Measurements from ENCODE around the gene DHX16. TPM values are rescaled to one million over a fixed set of nuclear protein-coding genes. Genes with fewer than 3 reads are reported as not detected.
"Not testable (repeated sequence)": the region's sequence is repeated elsewhere in the genome, so short reads cannot be mapped to it uniquely, and the experiment has no call there.

Gene DHX16
- total and polyA plus RNA-seq, 4 experiments from 2014 or later, result 22.0 to 54.6 (median 41.8) TPM

GRCh38 chr6:30719356-30719755, 46.5 kb upstream of the DHX16 start:
- H3K36me3 ChIP-seq (ENCODE audit: insufficient read depth, low read length), result peaks cover 17% of the 10 kb centered on the region
- H3K9me3 ChIP-seq (ENCODE audit: control insufficient read depth in 1 of 2, low read length in 2 of 2), result no peaks in the 10 kb centered on the region
- Mint-ChIP-seq H3K36me3 (peaks cover 28 to 61% of the 10 kb centered on the region in 2 donors), H3K4me1 (peaks cover 35 to 76% (median 55%) of the 10 kb centered on the region in 4 donors), H3K27ac (peak overlapping the region; percentile 95 to 99 (median 98)), H3K9me3 (peaks cover 0 to 6% (median 0%) of the 10 kb centered on the region in 8 donors), H3K4me3 (peak overlapping the region; percentile 90 to 99 (median 98)), H3K27me3 (no peaks in the 10 kb centered on the region)
- DNase-seq, result no peak
- no peaks in the 10 kb centered on the region for H3K27me3 ChIP-seq (ENCODE audit: insufficient read depth, low read length)
- intact Hi-C loops (cut with micrococcal nuclease), result no loop called here
- H3K4me3 ChIP-seq (ENCODE audit: low read length in 2 of 2), result peak overlapping the region; percentile 63 to 77
- peaks cover 60% of the 10 kb centered on the region for H3K4me1 ChIP-seq (ENCODE audit: insufficient read depth, low read length)
- ChIA-PET POLR2A (ENCODE audit: partially characterized antibody) (interaction anchor here (0.9 to 47.0 kb wide), 10 partner anchors 12 to 393 kb away, joined by 3 to 1474 read pairs (median 24); partner anchors contain the start of genes DHX16, MRPS18B, NRM and PPP1R10), CTCF (ENCODE audit: partially characterized antibody) (interaction anchor here (1.0 to 23.1 kb wide), 6 partner anchors 11 to 234 kb away, joined by 4 to 865 read pairs (median 4); partner anchors contain the start of gene DHX16)
- peak overlapping the region; percentile 75 for H3K27ac ChIP-seq (ENCODE audit: low read depth, low read length)

GRCh38 chr6:30717845-30718720, 45.3 kb upstream of the DHX16 start:
- ChIA-PET CTCF (ENCODE audit: partially characterized antibody) (interaction anchor here (0.7 to 23.1 kb wide), 9 partner anchors 12 to 236 kb away, joined by 3 to 865 read pairs (median 4); partner anchors contain the start of gene DHX16), POLR2A (ENCODE audit: partially characterized antibody) (interaction anchor here (0.8 to 47.0 kb wide), 25 partner anchors 12 to 934 kb away, joined by 3 to 1474 read pairs (median 4); partner anchors contain the start of genes ABCF1, ATAT1, BAG6 and DHX16)
- intact Hi-C loops (cut with micrococcal nuclease), result loop anchor here (1.0 kb wide), 5 partner anchors 31 to 202 kb away; partner anchors contain the start of genes GNL1, MRPS18B and PPP1R10
- not testable (repeated sequence) for H3K9me3 Mint-ChIP-seq; H3K9me3 ChIP-seq (ENCODE audit: control insufficient read depth in 1 of 2, low read length in 2 of 2); H3K27me3 ChIP-seq (ENCODE audit: insufficient read depth, low read length); DNase-seq; H3K27me3 Mint-ChIP-seq
- Mint-ChIP-seq H3K4me1 (peaks cover 29 to 71% (median 47%) of the 10 kb centered on the region in 4 donors), H3K27ac (peak overlapping the region; percentile 97 to 100 (median 99)), H3K36me3 (peaks cover 26 to 58% of the 10 kb centered on the region in 2 donors), H3K4me3 (peak overlapping the region; percentile 88 to 99 (median 98))
- peaks cover 48% of the 10 kb centered on the region for H3K4me1 ChIP-seq (ENCODE audit: insufficient read depth, low read length)
- H3K27ac ChIP-seq (ENCODE audit: low read depth, low read length), result peak overlapping the region; percentile 36
- peaks cover 15% of the 10 kb centered on the region for H3K36me3 ChIP-seq (ENCODE audit: insufficient read depth, low read length)
- H3K4me3 ChIP-seq (ENCODE audit: low read length in 2 of 2), result peak overlapping the region in 1 of 2 donors; percentile 67

- no peaks in the 10 kb centered on the region for H3K27me3 ChIP-seq (ENCODE audit: insufficient read depth, low read length)
- H3K9me3 Mint-ChIP-seq, result peaks cover 0 to 2% (median 0%) of the 10 kb centered on the region in 8 donors
- H3K36me3 Mint-ChIP-seq, result peaks cover 27 to 59% of the 10 kb centered on the region in 2 donors
- ChIA-PET POLR2A (ENCODE audit: partially characterized antibody) (interaction anchor here (0.7 to 47.0 kb wide), 33 partner anchors 9 to 1255 kb away, joined by 3 to 1474 read pairs (median 4); partner anchors contain the start of genes ABCF1, ATAT1, BAG6 and C6orf136), CTCF (ENCODE audit: partially characterized antibody) (interaction anchor here (0.5 to 23.1 kb wide), 11 partner anchors 12 to 235 kb away, joined by 3 to 865 read pairs (median 3); partner anchors contain the start of gene DHX16)
- peaks cover 22 to 70% (median 44%) of the 10 kb centered on the region in 4 donors for H3K4me1 Mint-ChIP-seq
- H3K4me1 ChIP-seq (ENCODE audit: insufficient read depth, low read length), result peaks cover 40% of the 10 kb centered on the region
- no peaks in the 10 kb centered on the region for H3K9me3 ChIP-seq (ENCODE audit: control insufficient read depth in 1 of 2, low read length in 2 of 2)
- H3K27ac Mint-ChIP-seq, result peak within 1 kb of the TSS; percentile 96 to 100 (median 98)
- peaks cover 18% of the 10 kb centered on the region for H3K36me3 ChIP-seq (ENCODE audit: insufficient read depth, low read length)
- peak within 1 kb of the TSS; percentile 67 to 80 for H3K4me3 ChIP-seq (ENCODE audit: low read length in 2 of 2)
- H3K4me3 Mint-ChIP-seq, result peak within 1 kb of the TSS; percentile 88 to 99 (median 98)
- peak within 1 kb of the TSS; percentile 69 for H3K27ac ChIP-seq (ENCODE audit: low read depth, low read length)
- intact Hi-C loops (cut with micrococcal nuclease), result loop anchor here (1.0 kb wide), 5 partner anchors 30 to 201 kb away; partner anchors contain the start of genes GNL1, MRPS18B and PPP1R10
- H3K27me3 Mint-ChIP-seq, result no peaks in the 10 kb centered on the region
- peak; percentile 99 to 100 (median 100) for DNase-seq
Measured at GRCh38 chr6:30717129-30717844, 44.5 kb upstream of the DHX16 start, which contains the start of gene MDC1. TSS of gene MDC1 (minus strand) at chr6:30717281. CDS start at chr6:30715175, 2,106 bp downstream.

- intact Hi-C loops (cut with micrococcal nuclease), result loop anchor here (1.0 kb wide), 5 partner anchors 30 to 201 kb away; partner anchors contain the start of genes GNL1, MRPS18B and PPP1R10
- Histone ChIP-seq H3K36me3 (ENCODE audit: insufficient read depth, low read length) (peaks cover 23% of the 10 kb centered on the region), H3K27me3 (ENCODE audit: insufficient read depth, low read length) (no peaks in the 10 kb centered on the region), H3K4me3 (ENCODE audit: low read length in 2 of 2) (peak overlapping the region; percentile 67 to 80), H3K27ac (ENCODE audit: low read depth, low read length) (peak overlapping the region; percentile 69), H3K9me3 (ENCODE audit: control insufficient read depth in 1 of 2, low read length in 2 of 2) (no peaks in the 10 kb centered on the region), H3K4me1 (ENCODE audit: insufficient read depth, low read length) (peaks cover 35% of the 10 kb centered on the region)
- H3K4me1 Mint-ChIP-seq, result peaks cover 22 to 68% (median 44%) of the 10 kb centered on the region in 4 donors
- peak overlapping the region; percentile 88 to 99 (median 98) for H3K4me3 Mint-ChIP-seq
- peak overlapping the region; percentile 96 to 100 (median 98) for H3K27ac Mint-ChIP-seq
- peaks cover 31 to 63% of the 10 kb centered on the region in 2 donors for H3K36me3 Mint-ChIP-seq
- DNase-seq, result no peak
- CTCF ChIA-PET (ENCODE audit: partially characterized antibody), result interaction anchor here (0.6 to 23.1 kb wide), 10 partner anchors 12 to 235 kb away, joined by 3 to 865 read pairs (median 3); partner anchors contain the start of gene DHX16
- POLR2A ChIA-PET (ENCODE audit: partially characterized antibody), result interaction anchor here (0.7 to 47.0 kb wide), 32 partner anchors 9 to 1255 kb away, joined by 3 to 1474 read pairs (median 4); partner anchors contain the start of genes ABCF1, ATAT1, BAG6 and C6orf136
- no peaks in the 10 kb centered on the region for H3K27me3 Mint-ChIP-seq
- peaks cover 0 to 2% (median 0%) of the 10 kb centered on the region in 8 donors for H3K9me3 Mint-ChIP-seq
Measured at GRCh38 chr6:30716879-30717128, 44.0 kb upstream of the DHX16 start.

- peaks cover 31% of the 10 kb centered on the region for H3K36me3 ChIP-seq (ENCODE audit: insufficient read depth, low read length)
- no peaks in the 10 kb centered on the region for H3K27me3 Mint-ChIP-seq
- H3K9me3 Mint-ChIP-seq, result peaks cover 0 to 2% (median 0%) of the 10 kb centered on the region in 8 donors
- no peak overlapping the region for H3K4me3 Mint-ChIP-seq
- no peaks in the 10 kb centered on the region for H3K9me3 ChIP-seq (ENCODE audit: control insufficient read depth in 1 of 2, low read length in 2 of 2)
- H3K27me3 ChIP-seq (ENCODE audit: insufficient read depth, low read length), result no peaks in the 10 kb centered on the region
- intact Hi-C loops (cut with micrococcal nuclease), result no loop called here
- peak overlapping the region in 1 of 7 donors; percentile 18 for H3K27ac Mint-ChIP-seq
- H3K4me1 Mint-ChIP-seq, result peaks cover 18 to 49% (median 36%) of the 10 kb centered on the region in 4 donors
- H3K4me1 ChIP-seq (ENCODE audit: insufficient read depth, low read length), result peaks cover 28% of the 10 kb centered on the region
- H3K27ac ChIP-seq (ENCODE audit: low read depth, low read length), result no peak overlapping the region
- POLR2A ChIA-PET (ENCODE audit: partially characterized antibody), result interaction anchor here (47.0 kb wide), 1 partner anchor 29 kb away, joined by 1474 read pairs; the partner anchor contains the start of genes DHX16, NRM and PPP1R18
- no peak for DNase-seq
- CTCF ChIA-PET (ENCODE audit: partially characterized antibody), result interaction anchor here (0.7 to 2.7 kb wide), 2 partner anchors 8 to 22 kb away, joined by 4 to 11 read pairs; no protein-coding TSS in a partner anchor
- H3K36me3 Mint-ChIP-seq, result peaks cover 50 to 66% of the 10 kb centered on the region in 2 donors
- H3K4me3 ChIP-seq (ENCODE audit: low read length in 2 of 2), result no peak overlapping the region
Measured at GRCh38 chr6:30714263-30714662, 41.5 kb upstream of the DHX16 start.

GRCh38 chr6:30712441-30712945, 39.7 kb upstream of the DHX16 start:
- Histone ChIP-seq H3K9me3 (ENCODE audit: control insufficient read depth in 1 of 2, low read length in 2 of 2) (no peaks in the 10 kb centered on the region), H3K27ac (ENCODE audit: low read depth, low read length) (no peak overlapping the region), H3K4me3 (ENCODE audit: low read length in 2 of 2) (no peak overlapping the region), H3K36me3 (ENCODE audit: insufficient read depth, low read length) (peaks cover 34% of the 10 kb centered on the region), H3K27me3 (ENCODE audit: insufficient read depth, low read length) (no peaks in the 10 kb centered on the region), H3K4me1 (ENCODE audit: insufficient read depth, low read length) (peaks cover 15% of the 10 kb centered on the region)
- ChIA-PET CTCF (ENCODE audit: partially characterized antibody) (interaction anchor here (1.2 to 2.7 kb wide), 4 partner anchors 10 to 34 kb away, joined by 3 to 11 read pairs (median 6); no protein-coding TSS in a partner anchor), POLR2A (ENCODE audit: partially characterized antibody) (interaction anchor here (0.8 to 47.0 kb wide), 3 partner anchors 9 to 95 kb away, joined by 3 to 1474 read pairs (median 11); partner anchors contain the start of genes DHX16, MRPS18B, NRM and PPP1R18)
- no peak for DNase-seq
- peaks cover 58 to 74% of the 10 kb centered on the region in 2 donors for H3K36me3 Mint-ChIP-seq
- intact Hi-C loops (cut with micrococcal nuclease), result no loop called here
- no peaks in the 10 kb centered on the region for H3K27me3 Mint-ChIP-seq
- H3K4me3 Mint-ChIP-seq, result no peak overlapping the region
- H3K4me1 Mint-ChIP-seq, result peaks cover 18 to 42% (median 29%) of the 10 kb centered on the region in 4 donors
- H3K9me3 Mint-ChIP-seq, result peaks cover 0 to 2% (median 0%) of the 10 kb centered on the region in 8 donors
- H3K27ac Mint-ChIP-seq, result peak overlapping the region in 1 of 7 donors; percentile 13

All from CD4-positive, alpha-beta memory T cell (primary cell).